ENCODE results near the gene B2M. TPM values are rescaled to one million over a fixed set of nuclear protein-coding genes. Genes with fewer than 3 reads are reported as not detected.

The B2M gene
- total and polyA plus RNA-seq, 10 of the 15 experiments (the other 5 are each of a cell fraction or from before 2014, with no cell fraction given): 2,901 to 22,794 (median 8,374) TPM

- intact Hi-C loops (cut with micrococcal nuclease; ENCODE audit: unreplicated experiment): no loop called here
- H2AFZ ChIP-seq (ENCODE audit: control insufficient read depth, low read depth, low read length): no peak overlapping the region
- no peak overlapping the region for H3K4me2 ChIP-seq (ENCODE audit: control insufficient read depth, insufficient read depth)
- 96% methylated on average over 2 of the region's 2 CpGs for WGBS (ENCODE audit: insufficient coverage, insufficient replicate concordance, low lambda C conversion rate, missing lambda C conversion rate)
- ATAC-seq (no peak), DNase-seq (ENCODE audit: low read depth, low spot score) (no peak), FAIRE-seq (no peak)
- in situ Hi-C loops (cut with MboI): no loop called here
- H3K27ac ChIP-seq (ENCODE audit: control insufficient read depth, insufficient read depth): no peak overlapping the region
- ChIA-PET CTCF (no interaction called here), RAD21 (ENCODE audit: unreplicated experiment) (no interaction called here), SMC1A (ENCODE audit: uncharacterized antibody, unreplicated experiment) (no interaction called here), POLR2A (no interaction called here)
- BruUV-seq (replicated peaks): no TSS peak
- H3K36me3 ChIP-seq (ENCODE audit: control insufficient read depth in 2 of 2, insufficient read depth in 2 of 2, low read length in 1 of 2): no peaks in the 10 kb centered on the region; a peak in 1 of 4 replicates
- no peaks in the 10 kb centered on the region for H3K9me3 ChIP-seq (replicated peaks; ENCODE audit: control insufficient read depth, insufficient read depth, low read length)
- H3K79me2 ChIP-seq (ENCODE audit: control insufficient read depth, insufficient read depth, low read length): no peaks in the 10 kb centered on the region
- no peak overlapping the region for H3K4me3 ChIP-seq
- H3K4me1 ChIP-seq (ENCODE audit: control insufficient read depth, insufficient read depth, low read length): no peaks in the 10 kb centered on the region
- H3K27me3 ChIP-seq (replicated peaks in 1 of 2; ENCODE audit: control insufficient read depth in 2 of 2, insufficient read depth in 2 of 2, low read length in 1 of 2): no peaks in the 10 kb centered on the region
- H3K9ac ChIP-seq (ENCODE audit: control insufficient read depth, insufficient read depth, low read length): no peak overlapping the region
- no peaks in the 10 kb centered on the region for H4K20me1 ChIP-seq (ENCODE audit: control insufficient read depth, insufficient read depth)
- TF ChIP-seq BRCA1 (IDR thresholded peaks at IDR 0.05; ENCODE audit: low read depth, low read length) (no peak), SIX5 (IDR thresholded peaks at IDR 0.05; ENCODE audit: low read depth, low read length, severe bottlenecking) (no peak), ZNF592 (IDR thresholded peaks at IDR 0.05) (no peak), TCF7 (IDR thresholded peaks at IDR 0.05; ENCODE audit: borderline replicate concordance) (no peak), GATAD2B (conservative IDR thresholded peaks at IDR 0.05; ENCODE audit: low read depth) (no peak), ZNF207 (IDR thresholded peaks at IDR 0.05; ENCODE audit: borderline replicate concordance) (no peak), GABPA (IDR thresholded peaks at IDR 0.05; ENCODE audit: low read depth) (no peak), ZBTB11 (CRISPR knock-in tag; IDR thresholded peaks at IDR 0.05) (no peak), KLF5 (IDR thresholded peaks at IDR 0.05; ENCODE audit: partially characterized antibody) (no peak), PAX5 (IDR thresholded peaks at IDR 0.05; ENCODE audit: borderline replicate concordance, low read depth, low read length) (no peak), FOXK2 (IDR thresholded peaks at IDR 0.05) (no peak), IKZF2 (IDR thresholded peaks at IDR 0.05) (no peak), SUZ12 (IDR thresholded peaks at IDR 0.05; ENCODE audit: unreplicated experiment) (no peak), TARDBP (IDR thresholded peaks at IDR 0.05; ENCODE audit: borderline replicate concordance) (no peak), MEF2A (IDR thresholded peaks at IDR 0.05; ENCODE audit: insufficient read depth, low read depth, low read length) (no peak), NKRF (conservative IDR thresholded peaks at IDR 0.05) (no peak), SRF (IDR thresholded peaks at IDR 0.05; ENCODE audit: low read depth in 2 of 2, low read length in 2 of 2) (no peak), RAD51 (IDR thresholded peaks at IDR 0.05) (no peak)
Measured at GRCh38 chr15:44763187-44763586, 51.9 kb downstream of the B2M start.
